ENCODE data around the gene TMEM132E.

Gene TMEM132E

DNA sequence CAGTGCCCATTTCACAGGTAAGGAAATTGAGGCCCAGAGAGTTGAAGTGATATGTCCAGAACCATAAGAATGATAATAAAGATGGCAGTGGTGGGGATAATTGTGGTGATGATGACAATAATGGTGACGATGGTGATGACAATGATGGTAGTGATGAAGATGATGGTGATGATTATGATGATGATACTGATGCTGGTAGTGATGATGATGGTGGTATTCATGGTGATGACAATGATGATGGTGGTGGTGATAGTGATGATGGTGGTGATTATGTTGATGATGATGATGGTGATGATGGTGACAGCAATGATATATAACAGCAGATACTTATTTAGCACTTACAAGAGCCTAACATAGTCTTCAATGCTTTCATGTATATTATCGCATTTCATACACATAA is 18.1 kb upstream of the TMEM132E start:
- H3K4me3 ChIP-seq (ENCODE audit: low read depth, low read length) = no peak overlapping the region
- TF ChIP-seq, protein P1, sequence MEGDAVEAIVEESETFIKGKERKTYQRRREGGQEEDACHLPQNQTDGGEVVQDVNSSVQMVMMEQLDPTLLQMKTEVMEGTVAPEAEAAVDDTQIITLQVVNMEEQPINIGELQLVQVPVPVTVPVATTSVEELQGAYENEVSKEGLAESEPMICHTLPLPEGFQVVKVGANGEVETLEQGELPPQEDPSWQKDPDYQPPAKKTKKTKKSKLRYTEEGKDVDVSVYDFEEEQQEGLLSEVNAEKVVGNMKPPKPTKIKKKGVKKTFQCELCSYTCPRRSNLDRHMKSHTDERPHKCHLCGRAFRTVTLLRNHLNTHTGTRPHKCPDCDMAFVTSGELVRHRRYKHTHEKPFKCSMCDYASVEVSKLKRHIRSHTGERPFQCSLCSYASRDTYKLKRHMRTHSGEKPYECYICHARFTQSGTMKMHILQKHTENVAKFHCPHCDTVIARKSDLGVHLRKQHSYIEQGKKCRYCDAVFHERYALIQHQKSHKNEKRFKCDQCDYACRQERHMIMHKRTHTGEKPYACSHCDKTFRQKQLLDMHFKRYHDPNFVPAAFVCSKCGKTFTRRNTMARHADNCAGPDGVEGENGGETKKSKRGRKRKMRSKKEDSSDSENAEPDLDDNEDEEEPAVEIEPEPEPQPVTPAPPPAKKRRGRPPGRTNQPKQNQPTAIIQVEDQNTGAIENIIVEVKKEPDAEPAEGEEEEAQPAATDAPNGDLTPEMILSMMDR (conservative IDR thresholded peaks at IDR 0.05; ENCODE audit: low read depth, low read length) = no peak
- DNase-seq (ENCODE audit: low read depth) = no peak

DNA sequence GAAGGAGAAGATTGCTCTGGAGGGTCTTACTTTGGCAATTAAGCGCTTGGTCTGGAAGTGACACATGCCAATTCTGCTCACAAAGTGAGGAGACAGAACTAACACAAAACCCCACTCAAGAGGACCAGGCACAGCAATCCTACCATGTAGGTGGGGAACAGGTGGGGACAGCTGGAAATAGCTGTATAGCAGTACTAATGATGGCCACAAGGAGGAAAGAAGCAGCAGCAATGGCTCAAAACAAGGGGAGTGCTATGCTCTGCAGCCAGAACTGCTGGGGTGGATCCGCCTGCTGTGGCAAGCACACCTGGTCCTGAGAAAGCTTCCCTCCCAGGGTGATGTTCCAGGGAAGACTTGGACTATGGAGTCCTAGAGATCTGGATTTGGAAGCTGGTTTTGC is 17.0 kb upstream of the TMEM132E start:
- DNase-seq (ENCODE audit: low read depth) = peak; percentile 25
- TF ChIP-seq, protein P1 (conservative IDR thresholded peaks at IDR 0.05; ENCODE audit: low read depth, low read length) = peak; percentile 52
- no peak overlapping the region for H3K4me3 ChIP-seq (ENCODE audit: low read depth, low read length)

DNA sequence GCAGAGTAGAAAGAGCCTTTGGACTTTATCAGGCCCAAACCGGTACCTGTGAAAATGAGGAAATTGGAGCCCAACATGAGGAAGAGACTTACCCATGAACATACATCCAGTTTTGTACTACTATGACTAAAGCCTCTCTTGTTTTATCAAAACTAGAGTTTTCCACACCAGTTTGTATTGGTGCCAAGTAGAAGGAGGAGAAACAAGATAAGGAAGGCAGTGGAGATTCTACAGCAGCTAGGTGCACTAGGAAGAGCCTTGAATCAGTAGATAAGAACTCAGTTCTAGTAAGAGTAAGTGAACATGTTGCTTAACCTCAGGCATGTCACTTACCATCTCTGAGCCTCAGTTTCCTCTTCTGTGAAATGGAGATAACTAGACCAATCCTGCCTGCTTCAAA is 13.7 kb upstream of the TMEM132E start:
- TF ChIP-seq, protein P1 (conservative IDR thresholded peaks at IDR 0.05; ENCODE audit: low read depth, low read length) = no peak
- DNase-seq (ENCODE audit: low read depth) = no peak
- no peak overlapping the region for H3K4me3 ChIP-seq (ENCODE audit: low read depth, low read length)

DNA sequence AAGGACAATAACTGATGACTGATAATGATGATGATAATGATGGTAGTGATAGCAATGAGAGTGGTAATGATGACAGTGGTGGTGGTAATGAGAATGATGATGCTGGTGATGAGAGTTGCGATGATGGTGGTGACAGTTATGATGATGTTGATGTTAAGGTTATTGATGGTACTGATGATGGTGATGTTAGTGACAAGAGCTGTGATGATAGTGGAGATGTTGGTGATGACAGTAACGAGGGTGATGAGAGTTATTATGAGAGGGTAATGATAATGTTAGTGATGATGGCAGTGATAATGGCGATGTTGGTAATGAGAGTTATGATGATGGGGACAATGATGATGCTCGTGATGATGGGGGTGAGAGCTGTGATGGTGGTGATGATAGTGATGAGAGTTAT is 13.2 kb upstream of the TMEM132E start:
- no peak overlapping the region for H3K4me3 ChIP-seq (ENCODE audit: low read depth, low read length)
- DNase-seq (ENCODE audit: low read depth) = no peak
- TF ChIP-seq, protein P1 (conservative IDR thresholded peaks at IDR 0.05; ENCODE audit: low read depth, low read length) = no peak

DNA sequence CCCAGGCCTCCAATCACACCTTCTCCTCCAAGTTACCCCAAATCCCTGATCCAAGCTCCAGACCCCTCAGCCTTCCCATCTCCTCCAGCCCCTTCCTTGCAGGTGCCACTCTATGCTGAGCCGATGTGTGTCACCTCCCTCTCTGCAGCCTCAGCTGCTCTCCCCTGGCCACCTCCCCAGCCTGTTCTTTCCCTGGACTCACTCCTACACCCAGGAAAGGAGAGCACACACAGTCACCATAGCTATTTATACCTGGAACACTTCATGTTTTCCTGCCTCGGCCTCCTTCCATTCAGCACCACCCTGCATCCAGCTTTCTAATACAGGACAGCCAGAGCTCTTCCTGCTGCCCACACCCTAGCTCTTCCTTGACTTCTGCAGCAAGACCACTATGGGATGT is 12.5 kb upstream of the TMEM132E start:
- H3K4me3 ChIP-seq (ENCODE audit: low read depth, low read length) = no peak overlapping the region
- TF ChIP-seq, protein P1 (conservative IDR thresholded peaks at IDR 0.05; ENCODE audit: low read depth, low read length) = no peak
- DNase-seq (ENCODE audit: low read depth) = no peak

DNA sequence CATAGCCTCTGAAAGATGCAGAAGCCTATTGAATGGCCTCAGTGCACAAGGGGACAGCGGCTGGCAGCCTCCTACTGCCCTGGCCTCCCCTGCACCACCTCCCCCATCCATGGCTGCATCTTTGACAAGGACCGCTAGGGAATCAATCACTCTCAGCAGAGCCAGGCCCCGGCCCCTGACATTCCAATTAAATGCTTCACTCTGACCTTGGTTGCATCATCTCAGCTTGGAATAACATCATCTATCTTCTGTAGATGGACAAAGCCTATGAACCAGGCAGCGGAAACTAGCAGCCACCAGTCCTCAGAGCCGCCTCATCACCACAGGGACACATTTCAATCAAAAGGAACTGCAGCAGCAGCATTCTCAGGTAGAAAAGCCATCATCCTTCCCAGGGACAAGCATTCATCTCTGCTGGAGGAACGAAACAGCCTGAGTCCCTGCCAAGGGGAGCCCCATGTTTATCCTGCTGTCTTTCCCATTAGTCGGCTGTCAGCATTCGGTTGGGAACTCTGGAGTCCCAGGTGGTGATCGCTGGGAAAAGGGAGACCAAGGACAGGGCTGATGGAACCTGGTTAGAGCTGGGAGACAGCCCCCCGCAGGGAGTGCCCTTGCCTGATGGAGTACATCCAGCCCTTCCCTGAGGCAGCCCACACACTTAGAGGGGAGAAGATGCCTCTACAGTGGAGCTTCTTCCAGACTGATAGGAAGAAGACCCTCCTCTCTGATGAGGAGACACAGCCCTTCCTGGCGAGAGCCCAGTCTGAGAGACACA is 11.5 kb upstream of the TMEM132E start:
- TF ChIP-seq, protein P1 (conservative IDR thresholded peaks at IDR 0.05; ENCODE audit: low read depth, low read length) = no peak
- no peak overlapping the region for H3K4me3 ChIP-seq (ENCODE audit: low read depth, low read length)
- DNase-seq (ENCODE audit: low read depth) = no peak

DNA sequence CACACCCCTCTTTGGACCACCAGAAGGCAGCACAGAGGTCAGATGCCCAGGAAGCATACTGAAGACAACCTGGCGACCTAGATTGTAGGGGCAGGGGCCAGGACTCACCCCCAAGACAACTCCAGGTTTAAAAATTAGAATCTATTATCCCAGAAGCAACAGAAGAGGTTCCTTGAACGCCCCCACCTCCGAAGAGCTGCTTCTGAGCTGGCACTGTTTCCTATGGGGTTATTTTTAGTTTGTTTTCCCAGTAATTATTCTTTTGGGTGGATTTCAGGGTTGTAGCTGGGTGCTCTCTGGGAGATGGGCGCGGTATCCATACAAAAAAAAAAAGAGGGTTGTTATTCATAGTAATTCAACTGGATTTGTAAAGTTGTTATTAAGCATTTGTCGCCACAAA is 10.4 kb upstream of the TMEM132E start:
- TF ChIP-seq, protein P1 (conservative IDR thresholded peaks at IDR 0.05; ENCODE audit: low read depth, low read length) = no peak
- H3K4me3 ChIP-seq (ENCODE audit: low read depth, low read length) = no peak overlapping the region
- no peak for DNase-seq (ENCODE audit: low read depth)
